Parathyroid adenoma (tissue), 2 donors: Measurements from ENCODE around the gene SPRY1.
A peak's percentile ranks its signal among the peaks of the same experiment; 100 is the strongest.

Source experiments
- H2AFZ ChIP-seq: fragments of 300-600 bp; sonication (generic); one replicate; pipeline ENCODE4 v1.7.0; 2017; ENCODE audit warnings: antibody characterized with exemption, mild to moderate bottlenecking
- H3K27ac ChIP-seq: fragments of 300-600 bp; sonication (generic); one replicate; pipeline ENCODE4 v1.7.0; 2017
- H3K27me3 ChIP-seq: fragments of 300-600 bp; sonication (generic); one replicate; pipeline ENCODE4 v1.7.0; 2017; ENCODE audit warnings: low read length; ENCODE audit not compliant: control insufficient read depth, insufficient read depth
- H3K36me3 ChIP-seq: fragments of 300-600 bp; sonication (generic); one replicate; pipeline ENCODE4 v1.7.0; 2017; ENCODE audit warnings: low read length; ENCODE audit not compliant: control insufficient read depth, insufficient read depth
- H3K4me1 ChIP-seq: fragments of 300-600 bp; sonication (generic); one replicate; pipeline ENCODE4 v1.7.0; 2017; ENCODE audit warnings: control low read depth
- H3K4me2 ChIP-seq: fragments of 300-600 bp; sonication (generic); one replicate; pipeline ENCODE4 v1.7.0; 2017; ENCODE audit warnings: low read length
- H3K4me3 ChIP-seq: fragments of 300-600 bp; sonication (generic); one replicate; pipeline ENCODE4 v1.7.0; 2017; ENCODE audit warnings: low read depth, low read length
- H3K79me2 ChIP-seq: fragments of 300-600 bp; sonication (generic); one replicate; pipeline ENCODE4 v1.7.0; 2017; ENCODE audit warnings: control low read depth
- H3K9ac ChIP-seq: fragments of 300-600 bp; sonication (generic); one replicate; pipeline ENCODE4 v1.7.0; 2017; ENCODE audit warnings: mild to moderate bottlenecking
- H3K9me3 ChIP-seq: fragments of 300-600 bp; sonication (generic); one replicate; pipeline ENCODE4 v1.7.0; 2017; ENCODE audit warnings: low read length; ENCODE audit not compliant: control insufficient read depth
- TF ChIP-seq, protein P1 (sequence below): fragments of 300-600 bp; sonication (generic); IDR thresholded peaks from one replicate; pipeline ENCODE4 v1.7.0; 2017; ENCODE audit warnings: antibody characterized with exemption, mild to moderate bottlenecking
- donor health status: primary hyperparathyroidism.

SPRY1 gene

DNA sequence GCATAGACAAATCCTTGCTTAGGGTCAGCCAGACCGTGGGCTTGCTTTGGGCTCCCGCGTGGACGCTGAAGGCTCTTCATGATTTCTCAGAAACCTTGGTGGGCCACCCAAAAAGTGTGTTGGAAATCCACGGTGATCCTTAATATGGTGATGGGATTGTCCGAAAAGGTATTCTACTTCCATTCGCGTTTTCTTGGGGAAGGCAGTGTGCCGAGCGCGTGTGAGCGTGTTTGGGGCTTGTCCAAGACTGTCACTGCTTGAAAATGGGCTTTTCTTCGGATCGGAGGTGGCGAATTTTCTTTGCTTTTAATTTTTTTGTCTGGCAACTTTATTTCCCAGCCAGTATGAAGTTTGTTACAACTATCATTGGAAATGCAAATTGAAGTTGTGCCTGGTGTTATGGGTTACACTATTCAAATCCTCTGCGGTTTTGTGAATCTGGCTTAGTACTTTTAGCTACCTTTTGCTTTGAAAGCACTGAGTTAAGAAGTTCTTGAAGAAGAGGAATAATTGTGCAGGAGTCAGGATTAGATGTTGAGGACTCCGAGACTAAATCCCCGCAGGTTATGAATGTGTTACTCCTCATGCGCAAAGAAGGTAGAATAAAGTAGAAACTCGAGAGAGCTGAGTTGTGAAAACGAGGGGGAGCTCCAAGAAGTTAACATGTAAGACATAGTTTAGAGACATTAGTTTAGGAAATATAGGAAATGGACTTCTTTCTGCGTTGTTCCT lies 3.2 kb downstream of the SPRY1 start:
- H3K4me3 ChIP-seq: peak overlapping the region; percentile 71
- H3K79me2 ChIP-seq: no peaks in the 10 kb centered on the region
- H3K9me3 ChIP-seq: no peaks in the 10 kb centered on the region
- no peaks in the 10 kb centered on the region for H3K27me3 ChIP-seq
- H3K9ac ChIP-seq: no peak overlapping the region
- H3K4me1 ChIP-seq: peaks cover 3% of the 10 kb centered on the region
- H2AFZ ChIP-seq: peak overlapping the region; percentile 84
- peak overlapping the region; percentile 90 for H3K4me2 ChIP-seq
- no peaks in the 10 kb centered on the region for H3K36me3 ChIP-seq
- TF ChIP-seq, protein P1, sequence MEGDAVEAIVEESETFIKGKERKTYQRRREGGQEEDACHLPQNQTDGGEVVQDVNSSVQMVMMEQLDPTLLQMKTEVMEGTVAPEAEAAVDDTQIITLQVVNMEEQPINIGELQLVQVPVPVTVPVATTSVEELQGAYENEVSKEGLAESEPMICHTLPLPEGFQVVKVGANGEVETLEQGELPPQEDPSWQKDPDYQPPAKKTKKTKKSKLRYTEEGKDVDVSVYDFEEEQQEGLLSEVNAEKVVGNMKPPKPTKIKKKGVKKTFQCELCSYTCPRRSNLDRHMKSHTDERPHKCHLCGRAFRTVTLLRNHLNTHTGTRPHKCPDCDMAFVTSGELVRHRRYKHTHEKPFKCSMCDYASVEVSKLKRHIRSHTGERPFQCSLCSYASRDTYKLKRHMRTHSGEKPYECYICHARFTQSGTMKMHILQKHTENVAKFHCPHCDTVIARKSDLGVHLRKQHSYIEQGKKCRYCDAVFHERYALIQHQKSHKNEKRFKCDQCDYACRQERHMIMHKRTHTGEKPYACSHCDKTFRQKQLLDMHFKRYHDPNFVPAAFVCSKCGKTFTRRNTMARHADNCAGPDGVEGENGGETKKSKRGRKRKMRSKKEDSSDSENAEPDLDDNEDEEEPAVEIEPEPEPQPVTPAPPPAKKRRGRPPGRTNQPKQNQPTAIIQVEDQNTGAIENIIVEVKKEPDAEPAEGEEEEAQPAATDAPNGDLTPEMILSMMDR: no peak
- H3K27ac ChIP-seq: peak overlapping the region; percentile 75

DNA sequence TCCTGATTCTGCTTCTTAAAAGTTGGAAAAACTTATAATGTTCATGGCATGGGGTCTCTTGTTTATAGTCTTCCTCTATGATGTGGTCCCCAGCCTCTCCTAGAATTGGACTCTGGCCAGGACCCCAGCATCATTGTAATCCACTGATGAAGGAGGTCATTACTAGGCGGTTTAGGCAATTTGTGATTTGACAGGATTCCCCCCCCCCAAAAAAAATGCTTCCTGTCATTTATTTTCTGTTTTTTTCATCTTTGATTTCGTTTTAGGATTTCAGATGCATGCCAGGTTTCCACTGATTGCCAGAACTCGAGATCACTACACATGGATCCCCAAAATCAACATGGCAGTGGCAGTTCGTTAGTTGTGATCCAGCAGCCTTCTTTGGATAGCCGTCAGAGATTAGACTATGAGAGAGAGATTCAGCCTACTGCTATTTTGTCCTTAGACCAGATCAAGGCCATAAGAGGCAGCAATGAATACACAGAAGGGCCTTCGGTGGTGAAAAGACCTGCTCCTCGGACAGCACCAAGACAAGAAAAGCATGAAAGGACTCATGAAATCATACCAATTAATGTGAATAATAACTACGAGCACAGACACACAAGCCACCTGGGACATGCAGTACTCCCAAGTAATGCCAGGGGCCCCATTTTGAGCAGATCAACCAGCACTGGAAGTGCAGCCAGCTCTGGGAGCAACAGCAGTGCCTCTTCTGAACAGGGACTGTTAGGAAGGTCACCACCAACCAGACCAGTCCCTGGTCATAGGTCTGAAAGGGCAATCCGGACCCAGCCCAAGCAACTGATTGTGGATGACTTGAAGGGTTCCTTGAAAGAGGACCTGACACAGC lies 4.9 kb downstream of the SPRY1 start:
- no peak overlapping the region for H3K27ac ChIP-seq
- H3K9ac ChIP-seq: no peak overlapping the region
- no peaks in the 10 kb centered on the region for H3K9me3 ChIP-seq
- peaks cover 3% of the 10 kb centered on the region for H3K4me1 ChIP-seq
- no peak overlapping the region for H2AFZ ChIP-seq
- TF ChIP-seq, protein P1: no peak
- H3K4me2 ChIP-seq: peak overlapping the region; percentile 12
- H3K79me2 ChIP-seq: no peaks in the 10 kb centered on the region
- no peak overlapping the region for H3K4me3 ChIP-seq
- H3K27me3 ChIP-seq: no peaks in the 10 kb centered on the region
- no peaks in the 10 kb centered on the region for H3K36me3 ChIP-seq

DNA sequence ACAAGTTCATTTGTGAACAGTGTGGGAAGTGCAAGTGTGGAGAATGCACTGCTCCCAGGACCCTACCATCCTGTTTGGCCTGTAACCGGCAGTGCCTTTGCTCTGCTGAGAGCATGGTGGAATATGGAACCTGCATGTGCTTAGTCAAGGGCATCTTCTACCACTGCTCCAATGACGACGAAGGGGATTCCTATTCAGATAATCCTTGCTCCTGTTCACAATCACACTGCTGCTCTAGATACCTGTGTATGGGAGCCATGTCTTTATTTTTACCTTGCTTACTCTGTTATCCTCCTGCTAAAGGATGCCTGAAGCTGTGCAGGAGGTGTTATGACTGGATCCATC lies 5.5 kb downstream of the SPRY1 start:
- Histone ChIP-seq H3K36me3 (no peaks in the 10 kb centered on the region), H3K9ac (no peak overlapping the region), H3K4me1 (peaks cover 3% of the 10 kb centered on the region)

DNA sequence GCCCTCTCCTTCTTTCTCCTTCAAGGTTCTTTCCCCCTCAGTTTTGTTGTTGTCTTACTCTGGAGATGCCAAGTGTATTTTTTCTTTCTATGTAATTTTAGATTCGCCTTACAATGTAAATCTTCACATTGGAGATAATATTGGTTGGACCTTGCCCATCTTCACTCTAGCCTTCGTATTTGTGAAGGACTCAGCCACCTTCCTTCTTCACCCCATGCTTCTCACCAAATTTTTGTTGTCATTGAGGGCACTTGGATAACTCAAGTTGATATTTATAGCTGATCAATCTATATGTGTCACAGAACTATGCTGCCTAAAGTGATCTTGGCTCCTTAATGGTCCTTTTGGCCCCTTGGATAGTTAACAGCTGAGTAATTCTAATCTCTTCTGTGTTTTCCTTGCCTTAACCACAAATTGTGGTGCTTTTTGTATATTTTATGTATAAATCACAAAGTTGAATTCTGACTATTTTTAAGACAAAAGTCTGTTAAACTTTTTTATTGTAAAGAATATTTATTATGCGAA lies 6.5 kb downstream of the SPRY1 start:
- no peak overlapping the region for H2AFZ ChIP-seq
- no peak overlapping the region for H3K9ac ChIP-seq
- no peaks in the 10 kb centered on the region for H3K9me3 ChIP-seq
- no peak overlapping the region for H3K4me2 ChIP-seq
- no peaks in the 10 kb centered on the region for H3K79me2 ChIP-seq
- no peak overlapping the region for H3K27ac ChIP-seq
- H3K4me1 ChIP-seq: peaks cover 3% of the 10 kb centered on the region
- H3K36me3 ChIP-seq: no peaks in the 10 kb centered on the region
- TF ChIP-seq, protein P1: no peak
- H3K27me3 ChIP-seq: no peaks in the 10 kb centered on the region
- H3K4me3 ChIP-seq: no peak overlapping the region

More for the DNA sequence above, 5.5 kb downstream of the SPRY1 start:
- H3K4me2 ChIP-seq: no peak overlapping the region
- no peaks in the 10 kb centered on the region for H3K79me2 ChIP-seq
- TF ChIP-seq, protein P1: no peak
- H3K27ac ChIP-seq: no peak overlapping the region
- no peaks in the 10 kb centered on the region for H3K27me3 ChIP-seq
- no peak overlapping the region for H2AFZ ChIP-seq
- no peaks in the 10 kb centered on the region for H3K9me3 ChIP-seq
- no peak overlapping the region for H3K4me3 ChIP-seq
